B cell (primary cell): ENCODE data around the gene CAMK2A.

Experiments used
- CTCF ChIP-seq: fragments of 200-600 bp; IDR thresholded peaks from one replicate; pipeline ENCODE4 v1.8.0; 2022; ENCODE audit warnings: antibody characterized with exemption, mild to moderate bottlenecking
- EZH2 ChIP-seq: IDR thresholded peaks from 2 replicates; pipeline ENCODE4 v1.6.1; 2012; ENCODE audit warnings: borderline replicate concordance, low read depth, mild to moderate bottlenecking, moderate library complexity, low read length; ENCODE audit not compliant: insufficient read depth, poor library complexity, severe bottlenecking

- TF ChIP-seq CTCF (no peak), EZH2 (no peak)
Observed at GRCh38 chr5:150296496-150296895, 6.9 kb upstream of the CAMK2A start.
